Measurements from ENCODE around the gene PDZRN3.

GRCh38 chr3:73633453-73633852, 8.7 kb upstream of the PDZRN3 start:
- no peak for TF ChIP-seq CEBPB (IDR thresholded peaks at IDR 0.05; ENCODE audit: low read depth)
- TF ChIP-seq JUND (IDR thresholded peaks at IDR 0.05), result no peak
- no peak for TF ChIP-seq CTCF (IDR thresholded peaks at IDR 0.05 in 2 of 3, conservative IDR thresholded peaks at IDR 0.05 in 1 of 3; ENCODE audit: borderline replicate concordance in 1 of 3, insufficient read depth in 1 of 3, low read depth in 2 of 3, low read length in 2 of 3)
- no peak for TF ChIP-seq POLR2A (IDR thresholded peaks at IDR 0.05; ENCODE audit: borderline replicate concordance, extremely low read depth, insufficient read depth, insufficient read length)
- TF ChIP-seq POLR2AphosphoS5 (IDR thresholded peaks at IDR 0.05; ENCODE audit: low read depth, low read length), result no peak
- no peak for TF ChIP-seq MAX (IDR thresholded peaks at IDR 0.05)
- TF ChIP-seq EZH2 (IDR thresholded peaks at IDR 0.05), result no peak
- no peak for TF ChIP-seq SP1 (IDR thresholded peaks at IDR 0.05; ENCODE audit: low read depth)
- TF ChIP-seq EZH2phosphoT487 (IDR thresholded peaks at IDR 0.05; ENCODE audit: borderline replicate concordance), result no peak
- TF ChIP-seq ELF1 (IDR thresholded peaks at IDR 0.05; ENCODE audit: borderline replicate concordance, low read depth), result no peak
- TF ChIP-seq SRF (IDR thresholded peaks at IDR 0.05; ENCODE audit: low read depth), result no peak
- no peak for TF ChIP-seq CBX3 (IDR thresholded peaks at IDR 0.05; ENCODE audit: low read depth)
- no peak for TF ChIP-seq TCF7L2 (IDR thresholded peaks at IDR 0.05; ENCODE audit: borderline replicate concordance, extremely low read depth, insufficient read depth, insufficient read length)

Data from HCT116 (cell line).